ENCODE measurements around the gene OR6B3. TPM values are rescaled to one million over a fixed set of nuclear protein-coding genes. Genes with fewer than 3 reads are reported as not detected.

The OR6B3 gene
- total RNA-seq, 1 donor from 2014 or later, result not detected

GRCh38 chr2:240018071-240018750, 35.1 kb downstream of the OR6B3 start:
- TF ChIP-seq CTCF (conservative IDR thresholded peaks at IDR 0.05), result no peak
- no peaks in the 10 kb centered on the region for H3K9me3 Mint-ChIP-seq
- peaks cover 20% of the 10 kb centered on the region for H3K36me3 Mint-ChIP-seq (ENCODE audit: low read depth)
- no peaks in the 10 kb centered on the region for H3K27me3 Mint-ChIP-seq (ENCODE audit: low read depth)
- no peaks in the 10 kb centered on the region for H3K4me1 Mint-ChIP-seq
- no peak for DNase-seq (ENCODE audit: low read depth, low spot score)
- H3K4me3 Mint-ChIP-seq, result no peak overlapping the region
- no peak overlapping the region for H3K27ac Mint-ChIP-seq (ENCODE audit: unreplicated experiment)

GRCh38 chr2:240014327-240014726, 39.0 kb downstream of the OR6B3 start:
- Mint-ChIP-seq H3K36me3 (ENCODE audit: low read depth) (peaks cover 17% of the 10 kb centered on the region), H3K27me3 (ENCODE audit: low read depth) (no peaks in the 10 kb centered on the region), H3K4me1 (no peaks in the 10 kb centered on the region), H3K9me3 (no peaks in the 10 kb centered on the region), H3K4me3 (no peak overlapping the region), H3K27ac (ENCODE audit: unreplicated experiment) (no peak overlapping the region)
- no peak for TF ChIP-seq CTCF (conservative IDR thresholded peaks at IDR 0.05)
- DNase-seq (ENCODE audit: low read depth, low spot score), result no peak

- H3K4me1 Mint-ChIP-seq, result no peaks in the 10 kb centered on the region
- H3K9me3 Mint-ChIP-seq, result no peaks in the 10 kb centered on the region
- no peaks in the 10 kb centered on the region for H3K27me3 Mint-ChIP-seq (ENCODE audit: low read depth)
- H3K27ac Mint-ChIP-seq (ENCODE audit: unreplicated experiment), result no peak overlapping the region
- no peak for DNase-seq (ENCODE audit: low read depth, low spot score)
- H3K4me3 Mint-ChIP-seq, result no peak overlapping the region
- peak; percentile 43 for TF ChIP-seq CTCF (conservative IDR thresholded peaks at IDR 0.05)
- peaks cover 17% of the 10 kb centered on the region for H3K36me3 Mint-ChIP-seq (ENCODE audit: low read depth)
Measured at GRCh38 chr2:240013343-240013742, 40.0 kb downstream of the OR6B3 start.

- Mint-ChIP-seq H3K9me3 (no peaks in the 10 kb centered on the region), H3K36me3 (ENCODE audit: low read depth) (no peaks in the 10 kb centered on the region), H3K4me1 (no peaks in the 10 kb centered on the region), H3K4me3 (no peak overlapping the region), H3K27me3 (ENCODE audit: low read depth) (no peaks in the 10 kb centered on the region), H3K27ac (ENCODE audit: unreplicated experiment) (no peak overlapping the region)
- DNase-seq (ENCODE audit: low read depth, low spot score), result no peak
- no peak for TF ChIP-seq CTCF (conservative IDR thresholded peaks at IDR 0.05)
Measured at GRCh38 chr2:240002983-240003382, 50.3 kb downstream of the OR6B3 start.

GRCh38 chr2:240000671-240001070, 52.6 kb downstream of the OR6B3 start:
- H3K4me1 Mint-ChIP-seq, result no peaks in the 10 kb centered on the region
- no peak overlapping the region for H3K4me3 Mint-ChIP-seq
- TF ChIP-seq CTCF (conservative IDR thresholded peaks at IDR 0.05), result no peak
- H3K36me3 Mint-ChIP-seq (ENCODE audit: low read depth), result no peaks in the 10 kb centered on the region
- H3K27me3 Mint-ChIP-seq (ENCODE audit: low read depth), result no peaks in the 10 kb centered on the region
- DNase-seq (ENCODE audit: low read depth, low spot score), result no peak
- H3K27ac Mint-ChIP-seq (ENCODE audit: unreplicated experiment), result no peak overlapping the region
- H3K9me3 Mint-ChIP-seq, result no peaks in the 10 kb centered on the region

Measured in neural crest cell (in vitro differentiated cells).